Duodenal mucosa (tissue), 2 donors: ENCODE measurements around the gene ADH1A.
"Not testable (repeated sequence)": the region's sequence is repeated elsewhere in the genome, so short reads cannot be mapped to it uniquely, and the experiment has no call there.

Source experiments
- H3K27ac ChIP-seq: one replicate; pipeline ENCODE4 v1.7.0; 2013; ENCODE audit warnings: low read depth, low read length
- H3K27me3 ChIP-seq, 2 donors: one replicate each; pipeline ENCODE4 v1.7.0; 2013; ENCODE audit warnings: low read length in 2 of 2, control low read depth in 1 of 2; ENCODE audit not compliant: insufficient read depth in 2 of 2, control insufficient read depth in 1 of 2
- H3K36me3 ChIP-seq, 2 donors: one replicate each; pipeline ENCODE4 v1.7.0; 2013; ENCODE audit warnings: low read length in 2 of 2, control low read depth in 1 of 2; ENCODE audit not compliant: insufficient read depth in 2 of 2, control insufficient read depth in 1 of 2
- H3K4me1 ChIP-seq, 2 donors: one replicate each; pipeline ENCODE4 v1.7.0; 2013; ENCODE audit warnings: low read length in 2 of 2, control low read depth in 1 of 2; ENCODE audit not compliant: insufficient read depth in 2 of 2, control insufficient read depth in 1 of 2
- H3K4me3 ChIP-seq, 2 donors: one replicate each; pipeline ENCODE4 v1.7.0; 2013; ENCODE audit warnings: low read length in 2 of 2, low read depth in 1 of 2
- H3K9ac ChIP-seq, 2 donors: one replicate each; pipeline ENCODE4 v1.7.0; 2013; ENCODE audit warnings: low read length in 2 of 2, low read depth in 1 of 2
- H3K9me3 ChIP-seq, 2 donors: one replicate each; pipeline ENCODE4 v1.7.0; 2013; ENCODE audit warnings: low read length in 2 of 2, control low read depth in 1 of 2; ENCODE audit not compliant: control insufficient read depth in 1 of 2

ADH1A gene

DNA sequence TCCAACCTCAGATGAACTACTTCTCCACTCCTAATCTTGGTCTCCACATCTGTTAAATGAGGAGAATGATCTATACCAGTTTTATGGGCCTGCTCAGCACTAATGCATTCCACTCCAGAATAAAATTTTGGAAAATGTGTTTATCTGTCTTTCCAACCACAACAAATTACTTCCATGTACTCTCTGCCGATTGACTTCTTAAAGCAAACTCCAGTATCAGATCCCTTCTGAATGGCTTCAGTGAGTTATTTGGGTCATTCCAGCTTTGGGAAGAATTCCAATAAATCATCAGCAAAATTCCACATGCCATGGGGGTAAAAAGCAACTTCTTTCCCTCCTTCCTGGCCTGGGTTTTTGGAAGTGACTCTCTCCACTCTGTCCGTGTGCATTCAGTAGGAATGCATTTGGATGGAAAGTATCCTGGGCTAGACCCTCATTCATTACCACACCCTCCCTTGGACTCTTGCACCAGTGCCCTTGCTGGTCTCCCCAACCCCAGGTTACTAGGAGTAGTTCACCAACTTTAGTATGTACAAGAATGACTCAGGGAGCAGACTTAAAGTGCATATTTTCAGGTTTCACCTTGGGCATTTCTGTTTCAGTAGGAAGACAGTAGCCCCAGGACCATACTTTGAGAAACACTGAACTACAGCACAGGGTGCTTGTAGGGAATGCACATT is 56.3 kb downstream of the ADH1A start:
- Histone ChIP-seq H3K9ac (no peak overlapping the region), H3K4me1 (no peaks in the 10 kb centered on the region), H3K9me3 (peaks cover 0 to 5% of the 10 kb centered on the region in 2 donors), H3K27me3 (no peaks in the 10 kb centered on the region), H3K27ac (no peak overlapping the region), H3K4me3 (no peak overlapping the region), H3K36me3 (no peaks in the 10 kb centered on the region)

DNA sequence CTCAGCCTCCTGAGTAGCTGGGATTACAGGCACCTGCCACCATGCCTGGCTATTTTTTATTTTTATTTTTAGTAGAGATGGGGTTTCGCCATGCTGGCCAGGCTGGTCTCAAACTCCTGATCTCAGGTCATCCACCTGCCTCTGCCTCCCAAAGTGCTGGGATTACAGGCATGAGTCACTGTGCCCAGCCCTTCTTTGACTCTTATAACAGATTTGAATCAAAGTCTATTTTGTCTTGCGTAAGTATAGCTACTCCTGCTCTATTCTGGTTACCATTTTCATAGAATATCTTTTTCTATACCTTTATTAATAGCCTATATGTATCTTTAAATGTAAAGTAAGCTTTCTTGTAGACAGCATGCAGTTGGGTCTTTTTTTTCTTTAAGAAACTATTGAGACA is 57.4 kb downstream of the ADH1A start:
- H3K9ac ChIP-seq, H3K4me3 ChIP-seq, H3K9me3 ChIP-seq, H3K27ac ChIP-seq, H3K27me3 ChIP-seq, H3K36me3 ChIP-seq, H3K4me1 ChIP-seq: not testable (repeated sequence)

DNA sequence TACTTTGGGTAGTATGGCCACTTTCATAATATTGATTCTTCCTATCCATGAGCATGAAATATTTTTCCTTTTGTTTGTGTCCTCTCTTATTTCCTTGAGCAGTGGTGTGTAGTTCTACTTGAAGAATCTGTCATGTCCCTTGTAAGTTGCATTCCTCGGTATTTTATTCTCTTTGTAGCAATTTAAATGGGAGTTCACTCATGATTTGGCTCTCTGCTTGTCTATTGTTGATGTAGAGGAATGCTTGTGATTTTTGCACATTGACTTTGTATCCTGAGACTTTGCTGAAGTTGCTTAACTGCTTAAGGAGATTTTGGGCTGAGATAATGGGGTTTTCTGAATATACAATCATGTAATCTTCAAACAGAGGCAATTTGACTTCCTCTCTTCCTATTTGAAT is 62.1 kb downstream of the ADH1A start:
- H3K4me1 ChIP-seq, H3K27ac ChIP-seq, H3K36me3 ChIP-seq, H3K27me3 ChIP-seq, H3K9ac ChIP-seq, H3K4me3 ChIP-seq, H3K9me3 ChIP-seq: not testable (repeated sequence)

DNA sequence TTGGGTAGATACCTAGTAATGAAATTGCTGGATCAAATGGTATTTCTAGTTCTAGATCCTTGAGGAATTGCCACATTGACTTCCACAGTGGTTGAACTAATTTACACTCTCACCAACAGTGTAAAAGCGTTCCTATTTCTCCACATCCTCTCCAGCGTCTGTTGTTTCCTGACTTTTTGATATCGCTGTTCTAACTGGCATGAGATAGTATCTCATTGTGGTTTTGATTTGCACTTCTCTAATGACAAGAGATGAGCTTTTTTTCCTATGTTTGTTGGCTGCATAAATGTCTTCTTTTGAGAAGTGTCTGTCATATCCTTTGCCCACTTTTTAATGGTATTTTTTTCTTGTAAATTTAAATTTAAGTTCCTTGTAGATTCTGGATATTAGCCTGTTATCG is 63.1 kb downstream of the ADH1A start:
- not testable (repeated sequence) for H3K4me1 ChIP-seq, H3K9ac ChIP-seq, H3K9me3 ChIP-seq, H3K27ac ChIP-seq, H3K36me3 ChIP-seq, H3K27me3 ChIP-seq, H3K4me3 ChIP-seq
